ENCODE measurements around the gene GPX6.
"Not testable (repeated sequence)": the region's sequence is repeated elsewhere in the genome, so short reads cannot be mapped to it uniquely, and the experiment has no call there.

The GPX6 gene

DNA sequence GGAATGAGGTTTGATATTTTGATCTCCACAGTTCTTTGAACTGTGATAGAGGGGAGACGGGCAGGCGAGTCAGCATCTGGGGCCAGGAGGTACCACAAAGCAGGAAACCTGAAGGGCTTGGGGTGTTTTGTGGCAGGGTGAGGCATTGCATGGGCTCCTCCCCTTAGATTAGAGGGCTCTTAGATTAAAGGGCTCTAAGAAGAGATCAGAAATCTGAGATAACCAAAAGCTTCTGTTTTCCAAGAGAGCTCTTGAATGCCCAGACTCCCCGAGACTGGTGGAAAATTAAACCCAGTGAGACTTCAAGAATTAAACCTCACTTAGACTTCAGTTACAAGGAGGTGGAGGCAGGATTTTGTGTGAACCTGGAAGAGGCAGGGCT is 7.6 kb upstream of the GPX6 start:
- FAIRE-seq, result no peak

DNA sequence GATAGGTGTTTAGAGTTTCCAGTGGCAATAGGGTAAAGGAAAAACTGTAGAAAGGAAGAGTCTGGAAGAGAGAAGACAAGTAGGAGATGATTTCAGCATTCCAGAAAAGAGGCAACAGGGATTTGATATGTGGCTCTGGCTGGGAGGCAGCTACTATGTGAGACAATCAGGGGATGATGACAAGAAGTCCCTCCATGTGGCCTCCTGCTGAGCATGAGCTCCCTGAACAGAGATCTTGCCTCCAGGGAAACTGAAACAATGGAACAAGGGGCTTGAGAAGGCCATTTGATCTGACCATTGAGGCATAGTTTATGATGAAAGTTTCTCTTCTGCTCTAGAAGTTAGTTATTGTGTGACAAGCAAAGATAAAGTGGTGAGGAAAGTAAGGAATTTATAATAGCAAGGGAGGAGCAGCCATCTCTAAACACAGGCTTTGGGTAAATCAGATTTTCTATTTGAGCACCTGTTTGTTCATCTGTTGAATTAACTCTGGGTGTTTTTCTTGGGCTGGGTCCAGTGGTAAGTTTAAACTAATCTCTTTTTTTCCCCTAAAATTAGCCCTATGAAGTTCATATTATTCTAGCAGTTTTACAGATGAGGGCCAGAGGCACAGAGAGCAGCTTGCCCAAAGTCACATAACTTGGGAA is 7.1 kb upstream of the GPX6 start:
- no peak for FAIRE-seq

DNA sequence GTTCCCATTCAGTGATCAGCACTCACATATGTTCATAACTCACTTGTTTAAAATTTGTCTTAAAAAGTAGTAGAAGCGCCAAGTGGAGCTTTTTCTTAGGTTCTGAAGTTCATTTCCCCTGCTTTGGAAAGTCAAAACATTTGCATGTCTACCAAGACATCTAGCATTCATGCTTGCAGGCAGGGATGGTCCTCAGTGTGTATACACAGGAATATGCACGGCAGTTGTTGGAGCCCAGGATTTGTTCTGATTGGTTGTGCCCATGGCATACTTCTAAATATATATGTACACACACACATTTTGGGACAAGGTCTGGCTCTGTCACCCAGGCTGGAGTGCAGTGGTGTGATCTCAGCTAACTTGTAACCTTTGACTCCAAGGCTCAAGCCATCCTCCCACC is 2.4 kb upstream of the GPX6 start:
- FAIRE-seq, result no peak

DNA sequence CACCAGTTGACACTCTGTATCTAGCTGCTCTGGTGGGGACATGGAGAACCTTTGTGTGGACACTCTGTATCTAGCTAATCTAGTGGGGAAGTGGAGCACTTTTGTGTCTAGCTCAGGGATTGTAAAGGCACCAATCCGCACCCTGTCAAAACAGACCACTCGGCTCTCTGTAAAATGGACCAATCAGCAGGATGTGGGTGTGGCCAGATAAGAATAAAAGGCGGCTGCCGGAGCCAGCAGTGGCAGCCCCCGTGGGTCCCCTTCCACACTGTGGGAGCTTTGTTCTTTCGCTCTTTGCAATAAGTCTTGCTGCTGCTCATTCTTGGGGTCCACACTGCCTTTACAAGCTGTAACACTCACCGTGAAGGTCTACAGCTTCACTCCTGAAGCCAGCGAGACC is 3.2 kb downstream of the GPX6 start:
- not testable (repeated sequence) for FAIRE-seq

DNA sequence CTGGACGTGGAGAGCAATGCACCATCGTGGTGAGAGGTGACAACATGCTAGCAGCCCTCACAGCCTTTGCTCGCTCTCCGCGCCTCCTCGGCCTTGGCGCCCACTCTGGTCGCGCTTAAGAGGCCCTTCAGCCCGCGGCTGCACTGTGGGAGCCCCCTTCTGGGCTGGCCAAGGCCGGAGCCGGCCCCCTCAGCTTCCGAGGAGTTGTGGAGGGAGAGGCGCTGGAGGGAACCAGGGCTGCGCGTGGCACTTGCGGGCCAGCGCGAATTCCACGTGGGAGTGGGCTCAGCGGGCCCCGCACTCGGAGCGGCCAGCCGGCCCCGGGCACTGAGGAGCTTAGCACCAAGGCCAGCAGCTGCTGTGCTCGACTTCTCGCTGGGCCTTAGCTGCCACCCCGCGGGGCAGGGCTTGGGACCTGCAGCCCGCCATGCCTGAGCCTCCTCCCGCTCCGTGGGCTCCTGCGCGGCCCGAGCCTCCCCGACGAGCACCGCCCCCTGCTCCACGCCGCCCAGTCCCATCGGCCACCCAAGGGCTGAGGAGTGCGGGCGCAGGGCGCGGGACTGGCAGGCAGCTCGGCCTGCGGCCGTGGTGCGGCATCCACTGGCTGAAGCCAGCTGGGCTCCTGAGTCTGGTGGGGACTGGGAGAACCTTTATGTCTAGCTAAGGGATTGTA is 3.8 kb downstream of the GPX6 start:
- FAIRE-seq, result no peak

DNA sequence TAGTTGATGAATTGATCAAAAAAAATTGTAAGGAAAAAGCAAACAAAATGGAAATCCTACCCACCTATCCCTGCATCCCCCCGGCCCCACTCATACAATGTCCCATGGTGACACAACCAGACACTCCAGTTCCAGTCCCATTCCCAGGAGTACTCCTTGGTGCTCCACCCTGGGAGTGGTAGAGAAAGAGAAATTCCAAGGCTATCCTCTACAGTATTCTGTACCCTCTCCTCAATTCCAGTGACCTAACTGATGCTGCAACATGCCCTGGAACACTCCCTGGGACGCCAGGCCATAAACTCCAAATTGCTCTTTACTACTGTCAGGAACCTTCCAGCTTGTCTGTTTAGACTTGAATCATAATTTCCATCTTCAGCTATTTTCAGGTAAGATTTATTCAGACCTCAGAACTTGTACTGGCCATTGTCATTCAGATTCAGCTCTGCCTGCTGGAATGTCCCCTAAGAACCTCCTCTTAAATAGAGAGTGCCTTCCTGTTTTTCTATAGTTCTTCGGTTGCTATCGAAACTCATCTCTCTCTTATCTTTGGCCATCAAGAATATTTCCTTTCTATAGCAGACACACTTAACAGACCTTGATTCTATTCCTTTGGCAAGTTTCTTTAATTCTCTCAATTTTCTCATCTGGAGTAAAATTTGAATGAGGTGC is 8.7 kb downstream of the GPX6 start:
- no peak for FAIRE-seq

DNA sequence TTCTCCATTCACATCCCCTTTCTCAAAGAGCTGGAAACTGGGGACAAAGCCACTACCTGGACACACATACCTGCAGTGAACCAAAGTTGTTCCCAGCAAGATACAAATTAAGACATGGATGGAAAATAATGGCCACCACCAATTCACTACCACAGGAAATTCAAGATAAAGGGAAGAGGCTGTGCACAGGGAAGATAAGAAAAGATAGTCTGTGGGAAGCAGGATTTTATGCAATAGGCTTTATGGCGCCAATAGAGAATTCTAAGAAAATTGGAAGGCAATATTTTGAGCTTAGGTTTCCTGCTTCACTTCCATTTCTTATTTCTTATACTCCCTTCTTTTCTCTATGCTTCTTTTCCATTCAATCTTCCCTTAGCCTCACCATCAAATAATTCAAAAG is 9.9 kb downstream of the GPX6 start:
- no peak for FAIRE-seq

DNA sequence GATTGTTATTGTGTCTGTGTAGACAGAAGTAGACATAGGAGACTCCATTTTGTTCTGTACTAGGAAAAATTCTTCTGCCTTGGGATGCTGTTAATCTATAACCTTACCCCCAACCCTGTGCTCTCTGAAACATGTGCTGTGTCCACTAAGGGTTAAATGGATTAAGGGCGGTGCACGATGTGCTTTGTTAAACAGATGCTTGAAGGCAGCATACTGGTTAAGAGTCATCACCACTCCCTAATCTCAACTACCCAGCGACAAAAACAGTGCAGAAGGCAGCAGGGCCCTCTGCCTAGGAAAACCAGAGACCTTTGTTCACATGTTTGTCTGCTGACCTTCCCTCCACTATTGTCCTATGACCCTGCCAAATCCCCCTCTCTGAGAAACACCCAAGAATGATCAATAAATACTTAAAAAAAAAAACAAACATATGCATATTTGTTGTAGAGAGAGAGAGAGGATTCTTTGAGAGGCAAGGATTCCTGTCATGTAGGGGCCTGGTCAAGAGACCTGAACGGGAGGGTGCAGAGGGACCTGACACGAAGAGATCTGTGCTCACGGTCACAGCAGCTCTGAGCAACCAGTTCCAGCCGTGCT is 12.8 kb downstream of the GPX6 start:
- FAIRE-seq, result not testable (repeated sequence)

DNA sequence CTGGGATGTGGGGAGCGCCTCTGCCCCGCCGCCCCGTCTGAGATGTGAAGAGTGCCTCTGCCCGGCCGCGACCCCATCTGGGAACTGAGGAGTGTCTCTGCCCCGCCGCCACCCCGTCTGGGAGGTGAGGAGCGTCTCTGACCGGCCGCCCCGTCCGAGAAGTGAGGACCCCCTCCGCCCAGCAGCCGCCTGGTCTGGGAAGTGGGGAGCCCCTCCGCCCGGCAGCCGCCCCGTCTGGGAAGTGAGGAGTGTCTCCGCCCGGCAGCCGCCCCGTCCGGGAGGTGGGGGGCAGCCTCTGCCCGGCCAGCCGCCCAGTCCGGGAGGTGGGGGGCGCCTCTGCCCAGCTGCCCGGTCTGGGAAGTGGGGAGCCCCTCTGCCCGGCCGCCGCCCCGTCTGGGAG is 13.5 kb downstream of the GPX6 start:
- FAIRE-seq, result not testable (repeated sequence)

DNA sequence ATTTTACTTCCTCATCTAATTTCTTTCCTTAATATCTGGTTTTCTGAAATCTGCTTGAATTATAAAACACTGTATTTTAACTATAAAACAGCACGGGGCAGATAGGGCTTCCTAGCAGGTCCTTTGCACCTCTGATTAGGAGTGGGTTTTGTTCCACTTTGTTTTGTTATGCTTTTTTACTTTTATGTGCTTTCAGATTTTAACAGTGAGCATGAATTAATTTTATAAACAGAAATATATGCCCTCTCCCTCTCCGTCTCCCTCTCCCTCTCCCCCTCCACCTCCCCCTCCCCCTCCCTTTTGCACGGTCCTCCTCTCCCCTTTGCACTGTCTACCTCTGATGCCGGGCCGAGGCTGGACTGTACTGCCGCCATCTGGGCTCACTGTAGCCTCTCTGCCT is 14.3 kb downstream of the GPX6 start:
- no peak for FAIRE-seq

DNA sequence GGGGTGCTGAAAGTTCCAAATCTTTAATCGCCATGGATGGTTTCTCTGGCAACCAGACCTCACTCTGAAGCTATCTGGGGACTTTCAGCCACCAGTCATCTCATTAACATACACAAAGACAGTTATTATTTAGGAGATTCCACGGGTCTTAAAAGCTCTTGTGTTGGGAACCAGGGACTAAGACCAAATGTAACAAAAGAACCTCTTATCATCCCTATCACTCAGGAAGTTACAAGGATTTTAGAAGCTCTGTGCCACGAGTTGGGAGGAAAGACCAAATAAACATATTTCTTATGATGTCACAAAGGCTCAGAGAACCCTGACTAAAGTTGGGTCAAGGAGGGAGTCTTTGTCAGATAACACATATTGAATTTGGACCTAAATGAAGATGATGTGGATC is 17.7 kb downstream of the GPX6 start:
- no peak for FAIRE-seq

DNA sequence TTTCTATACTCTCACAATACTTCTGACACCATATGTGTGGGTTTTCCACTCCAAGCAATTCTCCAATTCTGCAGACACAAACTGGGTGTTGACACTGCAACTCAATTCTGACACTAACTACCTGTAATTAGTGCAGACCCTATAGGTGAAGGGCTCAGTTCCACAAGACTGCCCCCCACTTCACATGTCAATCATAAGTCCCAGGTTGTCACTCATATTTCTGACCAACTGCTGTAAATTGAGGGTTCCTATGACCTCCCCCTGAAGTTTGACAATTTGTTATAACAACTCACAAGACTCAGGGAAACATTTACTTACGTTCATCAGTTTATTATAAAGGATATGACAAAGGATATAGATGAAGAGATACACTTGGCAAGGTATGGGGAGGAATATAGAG is 18.3 kb downstream of the GPX6 start:
- FAIRE-seq, result no peak

DNA sequence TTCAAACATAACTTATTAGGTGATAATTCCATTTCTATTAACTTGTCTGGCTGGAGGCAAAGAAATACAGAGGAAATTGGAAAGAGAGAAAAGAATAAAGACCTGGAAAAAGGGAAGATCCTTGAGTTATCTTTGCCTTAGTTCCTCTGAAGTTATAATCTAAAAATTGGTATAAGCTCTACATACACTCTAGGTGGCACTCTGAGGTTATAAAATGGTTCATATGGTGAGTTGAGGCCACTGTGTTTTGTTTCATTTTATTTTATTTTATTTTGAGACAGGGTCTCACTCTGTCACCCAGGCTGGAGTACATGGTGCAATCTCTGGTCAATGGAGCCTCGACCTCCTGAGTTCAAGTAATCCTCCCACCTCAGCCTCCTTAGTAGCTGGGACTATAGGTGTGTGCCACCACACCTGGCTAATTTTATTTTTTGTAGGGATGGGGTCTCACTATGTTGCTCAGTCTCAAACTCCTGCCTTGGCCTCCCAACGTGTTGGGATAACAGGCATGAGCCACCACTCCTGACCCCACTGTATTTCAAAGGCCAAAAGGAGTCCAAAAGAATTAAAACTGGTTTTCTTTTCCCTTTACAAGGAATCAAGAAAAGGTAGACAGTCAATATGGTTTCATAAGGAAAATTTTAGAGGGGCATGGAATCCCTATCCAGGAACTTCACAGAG is 19.4 kb downstream of the GPX6 start:
- FAIRE-seq, result no peak

DNA sequence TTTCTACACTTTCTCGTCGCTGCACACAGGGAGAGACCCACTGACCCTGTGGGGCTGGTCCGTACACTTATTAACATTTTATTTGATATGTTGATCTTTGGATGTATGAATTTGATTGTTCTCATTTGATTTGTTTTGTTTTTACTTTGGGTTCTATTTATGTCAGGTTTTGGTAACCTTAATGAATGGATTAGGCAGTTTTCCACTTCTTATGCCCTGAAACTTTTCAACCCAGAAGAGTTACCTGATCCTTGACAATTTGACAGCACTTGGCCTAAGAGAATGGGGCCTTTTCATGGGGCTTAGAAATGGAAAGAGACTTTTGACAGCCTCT is 23.6 kb downstream of the GPX6 start:
- FAIRE-seq, result no peak

DNA sequence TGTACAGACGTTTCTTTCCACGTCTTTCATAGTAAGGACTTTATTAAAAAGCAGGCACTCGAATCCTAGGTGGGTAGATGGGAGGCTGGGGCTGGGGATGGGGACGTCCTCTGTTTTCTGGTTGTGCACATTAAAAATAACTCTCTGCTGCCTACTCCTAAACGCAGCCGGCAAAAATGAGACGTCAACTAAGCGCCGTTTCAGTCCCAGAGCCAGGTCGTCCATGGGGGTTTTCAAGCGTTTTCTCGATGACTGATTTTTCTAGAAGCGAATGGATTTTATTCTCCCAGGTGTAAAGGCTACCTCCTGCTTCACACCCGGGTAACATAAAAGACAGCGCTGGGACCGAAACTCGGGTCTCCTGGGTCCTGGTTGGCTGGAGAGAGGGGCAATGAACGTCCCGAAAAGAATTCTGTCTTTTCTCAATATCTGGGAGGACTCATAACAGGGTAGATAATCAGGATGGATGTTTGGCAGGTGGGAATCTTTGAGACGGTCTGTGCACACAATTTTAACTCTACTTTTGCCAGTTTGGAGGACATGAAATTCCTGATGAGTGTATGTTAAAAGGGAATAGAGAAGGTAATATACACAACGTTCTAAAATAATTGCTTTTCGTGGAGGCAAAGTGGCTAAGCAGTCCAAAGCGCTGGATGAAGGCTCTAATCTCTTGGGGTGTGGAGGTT is 25.2 kb downstream of the GPX6 start:
- no peak for FAIRE-seq

DNA sequence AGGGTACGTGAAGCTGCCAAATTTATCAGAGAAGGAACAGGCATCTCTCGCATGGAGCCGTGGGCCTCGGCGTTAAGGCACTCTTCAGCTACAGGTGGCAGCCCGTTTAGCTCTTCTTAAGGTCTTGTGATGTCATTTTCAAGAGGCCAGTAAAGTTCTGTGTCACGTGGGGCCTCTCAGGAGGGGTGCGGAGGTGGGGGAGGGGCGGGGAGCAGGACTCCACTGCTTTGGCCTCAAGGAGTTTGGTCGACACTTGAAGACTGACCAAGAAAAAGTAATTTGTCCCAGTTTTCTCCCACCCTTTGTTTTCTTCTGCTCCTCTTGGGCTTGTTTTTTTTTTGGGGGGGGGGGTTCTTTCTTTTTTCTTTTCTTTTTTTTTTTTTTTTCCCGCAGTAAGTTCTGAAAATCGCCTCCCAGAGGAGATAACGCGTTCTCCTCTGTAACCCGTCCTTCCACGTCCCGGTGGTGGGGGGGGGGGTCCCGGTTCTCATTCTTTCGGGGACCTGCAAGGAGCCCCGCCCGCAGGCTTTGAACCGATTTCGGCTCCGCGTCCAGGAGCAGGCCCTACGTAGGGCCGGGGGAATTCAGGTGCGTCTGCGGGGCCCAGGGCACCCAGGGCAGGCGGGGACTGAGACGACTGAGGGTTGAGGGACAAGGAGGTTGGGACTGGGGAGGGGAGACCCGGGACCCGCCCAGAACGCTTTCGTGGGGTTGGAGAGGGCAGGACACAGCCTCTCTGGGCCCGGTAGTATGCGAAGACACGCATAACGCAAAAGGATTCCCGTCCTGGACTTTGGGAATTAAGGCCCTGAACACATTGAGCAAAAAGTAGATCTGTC is 26.0 kb downstream of the GPX6 start:
- no peak for FAIRE-seq

DNA sequence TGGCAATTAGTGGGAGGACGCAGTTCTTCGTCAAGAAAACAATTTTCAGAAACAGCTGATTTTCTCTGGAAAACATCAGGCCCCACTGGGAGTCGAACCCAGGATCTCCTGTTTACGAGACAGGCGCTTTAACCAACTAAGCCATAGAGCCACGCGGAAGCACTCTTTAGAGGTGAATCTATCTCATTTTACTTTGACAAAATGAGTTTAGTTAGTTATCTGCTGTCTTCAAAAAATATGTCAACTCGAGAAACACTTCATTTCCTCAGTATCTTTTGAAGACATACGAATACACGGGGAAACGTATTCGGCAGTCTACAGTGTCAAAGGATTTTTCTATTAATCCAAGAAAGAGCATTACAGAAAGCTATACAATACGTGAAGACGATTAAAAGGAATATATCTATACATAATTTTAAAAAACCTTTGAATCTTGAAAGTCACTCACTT is 26.7 kb downstream of the GPX6 start:
- FAIRE-seq, result no peak

DNA sequence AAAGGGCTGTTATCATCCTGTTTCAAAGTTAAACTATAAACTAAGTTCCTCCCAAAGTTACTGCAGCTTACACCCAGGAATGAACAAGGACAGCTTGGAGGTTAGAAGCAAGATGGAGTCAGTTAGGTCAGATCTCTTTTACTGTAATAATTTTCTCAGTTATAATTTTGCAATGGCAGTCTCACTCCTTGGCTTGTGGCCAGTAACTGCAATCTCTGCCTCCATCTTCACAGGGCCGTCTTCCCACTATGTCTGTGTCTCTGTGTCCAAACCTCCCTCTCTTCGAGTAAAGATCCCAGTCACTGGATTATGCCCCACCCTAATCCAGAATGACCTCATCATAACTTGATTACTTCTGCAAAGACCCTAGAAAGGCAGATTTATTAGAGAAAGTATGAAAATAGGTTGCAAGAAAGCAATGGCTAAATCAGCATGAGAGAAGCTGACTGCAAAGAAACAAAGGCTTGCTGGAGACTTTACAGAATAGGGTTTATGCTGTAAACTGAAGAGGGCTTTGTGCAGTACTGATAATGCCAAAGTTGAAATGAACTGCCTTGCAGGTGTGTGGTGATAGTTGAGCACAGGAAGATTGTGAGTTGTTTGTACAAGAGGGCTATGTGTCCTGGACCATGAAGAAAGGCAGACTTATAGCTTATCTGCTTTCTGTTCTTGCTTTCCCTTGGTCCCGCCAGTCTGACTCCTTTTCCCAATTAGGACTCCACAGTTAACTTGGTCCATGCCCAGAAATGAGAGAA is 28.4 kb downstream of the GPX6 start:
- no peak for FAIRE-seq

DNA sequence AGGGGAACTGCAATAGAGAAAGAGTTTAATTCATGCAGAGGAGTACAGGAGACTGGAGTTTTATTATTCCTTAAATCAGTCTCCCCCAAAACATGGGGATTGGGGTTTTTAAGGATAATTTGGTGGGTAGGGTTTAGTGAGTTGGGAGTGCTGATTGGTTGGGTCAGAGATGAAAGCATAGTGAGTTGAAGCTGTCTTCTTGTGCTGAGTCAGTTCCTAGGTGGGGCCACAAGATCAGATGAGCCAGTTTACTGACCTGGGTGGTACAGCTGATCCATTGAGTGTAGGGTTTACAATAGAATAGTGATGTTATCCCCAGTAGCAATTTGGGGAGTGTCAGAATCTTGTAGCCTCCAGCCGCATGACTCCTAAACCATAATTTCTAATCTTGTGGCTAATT is 29.1 kb downstream of the GPX6 start:
- FAIRE-seq, result no peak

DNA sequence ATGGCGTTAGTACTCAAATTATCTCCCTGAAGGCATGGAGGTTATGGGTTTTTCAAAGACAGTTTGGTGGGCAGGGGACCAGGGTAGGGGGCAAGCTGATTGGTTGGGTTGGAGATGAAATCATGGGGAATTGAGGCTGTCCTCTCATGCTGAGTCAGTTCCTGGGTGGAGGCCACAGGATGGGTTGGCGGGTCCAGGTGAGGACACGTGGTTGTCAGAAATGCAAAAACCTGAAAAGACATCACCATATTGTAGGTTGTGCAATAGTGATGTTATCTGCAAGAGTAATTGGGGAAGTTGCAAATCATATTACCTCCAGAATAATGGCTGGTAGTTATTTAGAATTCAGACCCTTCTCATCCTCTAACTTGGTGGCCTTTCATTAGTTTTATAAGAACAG is 30.1 kb downstream of the GPX6 start:
- FAIRE-seq, result no peak

DNA sequence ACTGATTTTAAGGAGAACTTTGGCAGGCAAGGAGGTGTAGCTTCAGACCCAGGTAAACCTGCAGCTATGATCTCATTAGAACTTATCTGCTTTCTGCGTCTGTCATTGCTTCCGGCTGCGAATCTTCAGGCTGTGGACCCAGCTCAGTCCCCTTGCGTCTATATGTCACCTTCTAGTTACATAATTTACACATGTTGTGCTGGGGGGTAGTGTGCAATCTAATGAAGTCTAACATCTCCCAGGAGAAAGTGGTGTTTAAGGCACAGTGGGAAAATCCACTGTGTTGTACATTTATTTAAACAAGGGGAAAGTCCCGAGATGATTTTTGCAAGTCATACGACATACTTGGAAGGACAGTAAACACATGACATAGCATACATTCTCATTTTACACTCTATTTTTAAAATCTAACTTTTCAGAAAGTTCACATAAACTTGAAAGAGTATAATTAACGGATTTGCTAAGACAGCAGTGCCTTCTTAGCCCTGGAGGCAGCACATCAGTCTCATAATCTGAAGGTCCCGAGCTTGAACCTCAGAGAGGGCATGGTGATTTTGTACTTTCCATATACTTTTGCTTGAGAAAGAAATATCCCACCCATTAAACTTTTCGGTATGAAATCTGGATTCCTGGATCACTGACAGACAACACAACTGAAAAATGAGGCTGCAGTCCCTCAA is 35.2 kb downstream of the GPX6 start:
- no peak for FAIRE-seq

All from islet of Langerhans (tissue), 1 donor.